Uterus (tissue), 2 donors: ENCODE measurements around the gene C20orf173.

ENCODE experiments used
- CTCF ChIP-seq, 4 experiments: fragments of 200-600 bp in 2 of 4; fragments of 450-650 bp in 2 of 4; sonication (generic) in 2 of 4; IDR thresholded peaks; one replicate each; pipeline ENCODE4 v1.5.1; 2016 to 2019; ENCODE audit warnings: antibody characterized with exemption in 4 of 4, mild to moderate bottlenecking in 2 of 4, moderate library complexity in 1 of 4
- POLR2A ChIP-seq, 2 donors: fragments of 450-650 bp; IDR thresholded peaks; one replicate each; pipeline ENCODE4 v1.6.1; 2016; ENCODE audit warnings: antibody characterized with exemption in 2 of 2, mild to moderate bottlenecking in 1 of 2, moderate library complexity in 1 of 2

- TF ChIP-seq CTCF (IDR thresholded peaks at IDR 0.05) (peak in 3 of 4 experiments; percentile 4 to 41 (median 29)), POLR2A (IDR thresholded peaks at IDR 0.05) (peak; percentile 19 to 46)
Measured at GRCh38 chr20:35541783-35542662, 12.6 kb upstream of the C20orf173 start, which contains the start of gene ERGIC3.
